ENCODE measurements around the gene HAP1. TPM values are rescaled to one million over a fixed set of nuclear protein-coding genes. Genes with fewer than 3 reads are reported as not detected.

The HAP1 gene
- total and polyA plus RNA-seq, 4 donors: under 0.01 to 0.05 (median 0.03) TPM

- H3K27ac ChIP-seq (ENCODE audit: low read depth in 1 of 2, low read length in 2 of 2): no peak overlapping the region
- H3K4me3 ChIP-seq (ENCODE audit: low read depth in 1 of 3, low read length in 3 of 3): peak overlapping the region in 1 of 3 donors; percentile 38
- TF ChIP-seq RAD21 (IDR thresholded peaks at IDR 0.05) (no peak), HNF4G (IDR thresholded peaks at IDR 0.05) (no peak), TAF1 (conservative IDR thresholded peaks at IDR 0.05) (no peak)
- no peaks in the 10 kb centered on the region for H3K36me3 ChIP-seq (ENCODE audit: control insufficient read depth in 4 of 4, insufficient read depth in 3 of 4, low read depth in 1 of 4, low read length in 3 of 4)
- 14% methylated on average over 40 of the region's 40 CpGs for WGBS
- DNase-seq (ENCODE audit: low spot score): no peak
- H3K27me3 ChIP-seq (ENCODE audit: control insufficient read depth in 4 of 4, insufficient read depth in 4 of 4, low read length in 3 of 4): peaks cover 0 to 5% (median 0%) of the 10 kb centered on the region in 4 donors
- no peaks in the 10 kb centered on the region for H3K9me3 ChIP-seq (ENCODE audit: control insufficient read depth in 4 of 4, low read length in 3 of 4)
- H3K9ac ChIP-seq (ENCODE audit: low read depth in 1 of 2, low read length in 2 of 2): no peak overlapping the region
- peaks cover 4 to 16% (median 9%) of the 10 kb centered on the region in 4 donors for H3K4me1 ChIP-seq (ENCODE audit: control insufficient read depth in 4 of 4, insufficient read depth in 4 of 4, low read length in 3 of 4)
Observed at GRCh38 chr17:41733348-41734138, 900 bp downstream of the HAP1 start.

DNA sequence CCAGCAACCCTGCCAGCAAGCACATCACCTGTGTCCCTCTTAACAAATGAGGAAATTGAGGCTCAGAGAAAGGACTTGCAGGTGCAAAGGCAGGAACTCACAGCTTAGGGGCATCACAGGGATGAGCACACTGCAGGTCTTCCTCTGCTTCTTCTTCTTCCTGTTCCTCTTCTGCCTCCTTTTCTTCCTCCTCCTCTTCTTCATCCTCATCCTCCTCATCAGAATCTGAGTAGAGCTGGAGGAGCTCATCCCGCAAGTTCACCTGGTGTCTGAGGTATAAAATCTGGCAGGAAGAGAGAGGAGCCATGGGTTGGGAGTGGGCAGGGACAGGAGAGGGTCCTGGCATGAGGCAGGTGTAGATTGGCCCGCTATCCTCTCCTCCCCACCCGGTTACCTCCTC, 2.6 kb downstream of the HAP1 start:
- H3K36me3 ChIP-seq (ENCODE audit: control insufficient read depth in 4 of 4, insufficient read depth in 3 of 4, low read depth in 1 of 4, low read length in 3 of 4): no peaks in the 10 kb centered on the region
- 63% methylated on average over 3 of the region's 3 CpGs for WGBS
- H3K4me1 ChIP-seq (ENCODE audit: control insufficient read depth in 4 of 4, insufficient read depth in 4 of 4, low read length in 3 of 4): peaks cover 4 to 16% (median 9%) of the 10 kb centered on the region in 4 donors
- no peak for DNase-seq (ENCODE audit: low spot score)
- H3K4me3 ChIP-seq (ENCODE audit: low read depth in 1 of 3, low read length in 3 of 3): no peak overlapping the region
- H3K9ac ChIP-seq (ENCODE audit: low read depth in 1 of 2, low read length in 2 of 2): no peak overlapping the region
- TF ChIP-seq MAX (IDR thresholded peaks at IDR 0.05): no peak
- TF ChIP-seq EGR1 (IDR thresholded peaks at IDR 0.05; ENCODE audit: low read depth in 2 of 2): no peak
- no peak for TF ChIP-seq HNF4A (conservative IDR thresholded peaks at IDR 0.05)
- no peak for TF ChIP-seq YY1 (IDR thresholded peaks at IDR 0.05)
- peaks cover 0 to 5% (median 0%) of the 10 kb centered on the region in 4 donors for H3K27me3 ChIP-seq (ENCODE audit: control insufficient read depth in 4 of 4, insufficient read depth in 4 of 4, low read length in 3 of 4)
- H3K27ac ChIP-seq (ENCODE audit: low read depth in 1 of 2, low read length in 2 of 2): no peak overlapping the region
- no peaks in the 10 kb centered on the region for H3K9me3 ChIP-seq (ENCODE audit: control insufficient read depth in 4 of 4, low read length in 3 of 4)

- no peaks in the 10 kb centered on the region for H3K9me3 ChIP-seq (ENCODE audit: control insufficient read depth in 4 of 4, low read length in 3 of 4)
- no peaks in the 10 kb centered on the region for H3K27me3 ChIP-seq (ENCODE audit: control insufficient read depth in 4 of 4, insufficient read depth in 4 of 4, low read length in 3 of 4)
- TF ChIP-seq SP1 (IDR thresholded peaks at IDR 0.05) (no peak), EGR1 (IDR thresholded peaks at IDR 0.05; ENCODE audit: low read depth in 2 of 2) (no peak), TAF1 (conservative IDR thresholded peaks at IDR 0.05) (no peak), JUND (IDR thresholded peaks at IDR 0.05) (no peak), NR2F2 (IDR thresholded peaks at IDR 0.05) (no peak), MAX (IDR thresholded peaks at IDR 0.05) (no peak), HNF4G (IDR thresholded peaks at IDR 0.05) (no peak), FOXA1 (IDR thresholded peaks at IDR 0.05) (no peak), RXRA (IDR thresholded peaks at IDR 0.05) (no peak), YY1 (IDR thresholded peaks at IDR 0.05) (no peak), ZBTB33 (IDR thresholded peaks at IDR 0.05) (no peak), HNF4A (conservative IDR thresholded peaks at IDR 0.05) (no peak)
- TF ChIP-seq, protein P1, sequence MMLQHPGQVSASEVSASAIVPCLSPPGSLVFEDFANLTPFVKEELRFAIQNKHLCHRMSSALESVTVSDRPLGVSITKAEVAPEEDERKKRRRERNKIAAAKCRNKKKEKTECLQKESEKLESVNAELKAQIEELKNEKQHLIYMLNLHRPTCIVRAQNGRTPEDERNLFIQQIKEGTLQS (IDR thresholded peaks at IDR 0.05): no peak
- no peak overlapping the region for H3K9ac ChIP-seq (ENCODE audit: low read depth in 1 of 2, low read length in 2 of 2)
- H3K4me1 ChIP-seq (ENCODE audit: control insufficient read depth in 4 of 4, insufficient read depth in 4 of 4, low read length in 3 of 4): peaks cover 4 to 16% (median 9%) of the 10 kb centered on the region in 4 donors
- H3K36me3 ChIP-seq (ENCODE audit: control insufficient read depth in 4 of 4, insufficient read depth in 3 of 4, low read depth in 1 of 4, low read length in 3 of 4): no peaks in the 10 kb centered on the region
- no peak for DNase-seq (ENCODE audit: low spot score)
- no peak overlapping the region for H3K27ac ChIP-seq (ENCODE audit: low read depth in 1 of 2, low read length in 2 of 2)
- 53% methylated on average over 4 of the region's 4 CpGs for WGBS
- H3K4me3 ChIP-seq (ENCODE audit: low read depth in 1 of 3, low read length in 3 of 3): no peak overlapping the region
Observed at GRCh38 chr17:41730479-41730878, 4.0 kb downstream of the HAP1 start.

All from liver (tissue), 9 donors.